HG02938 (cell line): Measurements from ENCODE around the gene PARN.
"Not testable (repeated sequence)": the region's sequence is repeated elsewhere in the genome, so short reads cannot be mapped to it uniquely, and the experiment has no call there.

ENCODE experiments used
- ATAC-seq: cut with Tn5 transposase; IDR thresholded peaks from one replicate; pipeline ENCODE4 v1.9.1; 2021; ENCODE audit warnings: mild to moderate bottlenecking, moderate library complexity; ENCODE audit not compliant: unreplicated experiment

Gene PARN

GRCh38 chr16:14632693-14633569, 2.9 kb upstream of the PARN start, which contains the start of gene BFAR:
BFAR (plus strand) TSS chr16:14632951; CDS start chr16:14644347, 11,396 bp downstream.
- peak; percentile 71 for ATAC-seq

GRCh38 chr16:14630620-14631330, 715 bp upstream of the PARN start:
- ATAC-seq, result not testable (repeated sequence)

DNA sequence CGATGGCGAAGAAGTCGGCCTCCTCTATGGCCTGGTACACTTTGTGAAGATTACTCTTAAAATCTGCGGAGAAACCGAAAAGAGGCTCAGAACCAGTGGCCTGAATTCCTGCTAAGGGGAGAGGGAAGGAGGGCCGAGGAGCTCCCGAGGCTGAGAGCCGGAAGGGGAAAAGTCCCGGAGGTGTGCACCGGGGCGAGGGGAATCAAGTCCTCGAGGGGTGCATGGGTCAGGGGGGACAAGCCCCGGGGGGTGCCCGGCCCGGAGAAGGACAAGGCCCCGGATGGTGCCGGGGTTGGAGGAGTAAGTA, 495 bp downstream of the PARN start:
- ATAC-seq, result peak; percentile 0

DNA sequence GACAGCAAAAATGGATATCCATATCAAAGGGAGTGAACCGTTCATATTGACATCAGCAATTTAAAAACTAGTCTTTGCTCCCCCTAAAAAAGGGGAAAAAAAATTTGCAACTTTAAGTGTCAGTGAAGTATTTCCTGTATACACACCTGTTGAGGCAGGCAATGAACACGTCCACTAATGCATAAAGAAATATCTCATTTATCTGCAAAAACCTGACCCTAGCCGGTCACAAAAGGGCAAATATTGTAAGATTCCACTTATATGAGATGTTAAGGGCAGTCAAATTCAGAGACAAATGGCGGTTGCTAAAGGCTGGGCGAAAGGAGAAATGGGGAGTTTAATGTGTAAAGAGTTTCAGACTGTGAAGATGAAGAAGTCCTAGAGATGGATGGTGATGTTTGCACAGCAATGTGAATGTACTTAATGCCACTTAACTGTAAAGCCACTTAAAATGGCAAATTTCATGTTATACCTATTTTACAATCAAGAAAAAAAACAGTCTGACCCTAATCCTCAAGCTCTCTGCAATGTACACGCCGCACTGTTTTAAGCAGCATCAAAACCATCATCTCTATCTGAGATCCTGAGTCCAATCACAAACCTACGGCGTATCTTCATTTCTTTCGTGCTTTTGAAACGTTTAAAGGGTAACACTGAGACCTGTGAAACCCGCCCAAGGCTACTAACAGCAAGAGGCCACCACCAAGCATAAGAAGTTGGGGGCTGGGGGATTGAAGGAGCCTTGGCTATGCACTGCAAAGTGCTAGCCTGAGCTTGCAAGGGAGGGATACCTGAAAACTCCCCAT, 1.1 kb downstream of the PARN start:
- ATAC-seq, result no peak

- ATAC-seq, result no peak
These were observed 3.0 kb downstream of the PARN start for GRCh38 chr16:14627078-14627477.

DNA sequence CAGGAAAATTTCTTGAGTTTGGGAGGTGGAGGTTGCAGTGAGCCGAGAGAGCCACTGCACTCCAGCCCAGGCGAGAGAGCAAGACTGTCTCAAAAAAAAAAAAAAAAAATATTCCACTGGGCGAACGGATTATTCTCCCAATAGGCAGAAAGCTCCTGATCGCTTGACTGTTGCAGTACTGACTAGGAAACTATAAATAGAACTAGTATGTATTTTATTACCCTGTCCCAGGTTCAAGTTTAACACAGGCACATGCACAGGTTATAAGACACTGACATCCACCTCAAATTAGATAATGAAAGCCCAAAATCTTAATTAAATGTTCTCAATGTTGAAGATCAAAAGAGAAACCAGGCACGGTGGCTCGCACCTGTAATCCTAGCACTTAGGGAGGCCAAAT, 11.5 kb downstream of the PARN start:
- ATAC-seq, result no peak

GRCh38 chr16:14616280-14616679, 13.8 kb downstream of the PARN start:
- ATAC-seq, result no peak

DNA sequence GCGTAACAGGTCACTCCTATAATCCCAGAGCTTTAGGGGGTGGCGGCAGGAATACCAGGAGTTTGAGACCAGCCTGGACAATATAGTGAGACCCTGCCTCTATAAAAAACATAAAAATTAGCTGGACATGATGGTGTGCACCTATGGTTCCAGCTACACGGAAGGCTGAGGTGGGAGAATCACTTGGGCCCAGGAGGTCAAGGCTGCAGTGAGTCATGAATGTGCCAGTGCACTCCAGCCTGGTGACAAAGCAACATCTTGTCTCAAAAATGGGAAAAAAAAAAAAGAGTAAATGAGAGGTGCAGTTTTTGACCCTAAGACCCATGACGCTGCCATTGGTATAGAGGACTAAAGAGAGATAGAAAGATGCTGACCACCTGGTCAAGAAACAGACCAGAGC, 16.1 kb downstream of the PARN start:
- no peak for ATAC-seq

DNA sequence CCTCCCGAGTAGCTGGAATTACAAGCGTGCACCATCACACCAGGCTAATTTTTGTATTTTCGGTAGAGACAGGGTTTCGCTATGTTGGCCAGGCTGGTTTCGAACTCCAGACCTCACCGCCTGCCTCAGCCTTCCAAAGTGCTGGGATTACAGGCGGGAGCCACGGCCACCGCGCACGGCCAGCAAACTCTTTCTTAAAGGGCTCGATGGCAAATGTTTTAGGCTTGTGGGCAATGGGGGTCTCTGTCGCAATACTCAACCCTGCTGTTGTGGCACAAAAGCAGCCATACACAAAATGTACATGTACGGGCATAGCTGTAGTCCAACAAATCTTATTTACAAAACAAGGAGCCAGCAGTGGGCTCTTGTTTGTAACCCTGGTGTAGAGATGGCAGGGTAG, 18.4 kb downstream of the PARN start:
- no peak for ATAC-seq

GRCh38 chr16:14609716-14610115, 20.3 kb downstream of the PARN start:
- no peak for ATAC-seq

DNA sequence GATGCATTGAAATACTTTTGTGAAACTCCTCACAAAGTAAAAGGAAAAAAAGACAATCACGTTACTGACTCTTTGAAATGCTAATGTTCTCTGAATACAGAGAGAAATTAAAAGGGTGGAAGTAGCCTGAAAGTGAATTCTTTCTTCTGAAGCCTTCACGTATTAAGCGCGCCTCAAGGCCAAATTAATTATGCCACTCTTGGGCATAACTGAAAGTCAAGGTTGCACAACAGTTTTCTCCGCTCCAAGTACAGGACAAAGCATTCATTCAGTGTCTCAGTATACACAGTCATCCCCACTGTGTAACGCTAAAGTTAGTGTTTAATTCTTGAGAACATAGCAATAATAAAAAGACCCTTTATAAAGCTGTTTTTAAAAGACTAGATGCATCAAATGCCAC, 21.5 kb downstream of the PARN start:
- ATAC-seq, result no peak

DNA sequence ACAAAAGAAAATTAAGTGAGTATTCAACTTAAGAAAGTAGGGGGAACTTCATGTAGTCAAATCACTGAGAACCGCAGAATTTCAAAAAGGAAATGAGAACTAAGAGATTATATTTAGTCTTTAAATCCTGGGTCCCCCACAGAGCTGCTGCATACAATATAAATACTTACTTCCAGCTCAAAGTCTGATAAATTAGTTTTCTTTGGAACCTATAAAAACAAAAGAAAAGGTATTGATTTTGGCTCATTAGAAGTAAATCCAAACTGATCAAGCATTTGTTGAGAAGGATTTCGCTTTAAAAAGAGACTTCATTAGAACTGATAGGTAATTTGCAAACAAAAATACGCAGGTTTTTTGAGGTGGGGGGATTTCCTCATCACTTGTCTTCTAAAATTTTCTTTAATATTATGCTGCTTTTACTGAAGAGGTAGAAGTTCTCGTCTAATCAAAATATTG, 21.9 kb downstream of the PARN start:
- ATAC-seq, result peak; percentile 60

- no peak for ATAC-seq
These were observed 24.0 kb downstream of the PARN start for GRCh38 chr16:14606102-14606501.

- ATAC-seq, result no peak
These were observed 27.6 kb downstream of the PARN start for GRCh38 chr16:14602443-14602963.

DNA sequence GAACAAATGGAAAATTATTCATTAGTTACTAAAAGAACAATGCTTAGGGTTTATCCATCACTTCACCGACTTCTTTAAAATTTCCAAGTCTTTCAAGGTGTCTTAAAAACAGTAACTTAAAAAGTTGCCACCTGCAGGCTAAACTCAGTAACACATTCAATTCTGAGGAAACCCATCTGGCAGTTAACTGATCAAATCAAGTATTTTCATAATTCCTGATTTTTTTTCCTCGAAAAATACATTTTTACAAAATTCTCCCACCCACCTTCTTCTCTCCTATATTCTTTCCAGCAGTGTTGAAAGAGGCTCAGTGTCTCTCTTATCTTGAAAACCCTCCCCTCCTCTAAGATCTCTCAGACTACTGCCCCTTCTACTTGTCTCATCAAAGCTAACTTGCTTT, 29.9 kb downstream of the PARN start:
- no peak for ATAC-seq

- ATAC-seq, result no peak
These were observed 43.3 kb downstream of the PARN start for GRCh38 chr16:14586637-14587305.

DNA sequence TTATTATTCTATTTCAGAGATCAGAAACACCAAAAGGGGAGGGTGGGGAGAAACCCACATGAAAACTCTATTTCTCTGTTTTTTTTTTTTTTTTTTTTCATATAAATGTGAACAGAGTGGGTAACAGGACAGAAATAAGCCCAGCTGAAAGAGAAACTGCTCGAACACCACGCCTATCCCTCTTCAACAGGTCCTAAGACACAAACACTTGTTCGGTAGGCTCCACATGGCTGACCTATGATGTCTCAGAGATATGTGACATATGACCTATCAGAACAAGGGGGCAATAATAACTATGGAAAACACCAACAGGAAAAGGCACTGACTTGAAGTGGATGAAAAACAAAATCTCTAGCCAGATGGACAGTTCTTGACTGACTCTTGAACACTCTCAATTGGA, 44.8 kb downstream of the PARN start:
- no peak for ATAC-seq

GRCh38 chr16:14580926-14581325, 49.1 kb downstream of the PARN start:
- ATAC-seq, result not testable (repeated sequence)

- ATAC-seq, result no peak
These were observed 50.8 kb downstream of the PARN start for GRCh38 chr16:14579266-14579665.

- ATAC-seq, result no peak
These were observed 53.5 kb downstream of the PARN start for GRCh38 chr16:14576532-14576931.

- no peak for ATAC-seq
These were observed 54.0 kb downstream of the PARN start for GRCh38 chr16:14576069-14576468.
